Sigmoid colon (tissue), 7 donors: ENCODE measurements around the gene DDA1. TPM values are rescaled to one million over a fixed set of nuclear protein-coding genes. Genes with fewer than 3 reads are reported as not detected.

Source experiments
- DNase-seq: peaks from one replicate; pipeline ENCODE4 v3.0.0-alpha.2; 2019
- H3K27ac ChIP-seq, 4 donors: fragments of 200-600 bp; sonication (generic); one replicate each; pipeline ENCODE4 v1.5.1; 2016 to 2019; ENCODE audit warnings: mild to moderate bottlenecking in 1 of 4
- H3K27me3 ChIP-seq, 3 donors: fragments of 200-600 bp; sonication (generic); one replicate each; pipeline ENCODE4 v1.5.1; 2019; ENCODE audit warnings: mild to moderate bottlenecking in 1 of 3
- H3K36me3 ChIP-seq, 4 donors: fragments of 200-600 bp; sonication (generic); one replicate each; pipeline ENCODE4 v1.5.1; 2016 to 2019
- H3K4me1 ChIP-seq, 4 donors: fragments of 200-600 bp; sonication (generic); one replicate each; pipeline ENCODE4 v1.5.1; 2017 to 2019
- H3K4me3 ChIP-seq, 4 donors: fragments of 200-600 bp; sonication (generic); one replicate each; pipeline ENCODE4 v1.5.1; 2017 to 2019; ENCODE audit warnings: mild to moderate bottlenecking in 2 of 4, moderate library complexity in 1 of 4
- H3K9me3 ChIP-seq, 4 donors: fragments of 200-600 bp in 3 of 4; sonication (generic) in 3 of 4; one replicate each; pipeline versions ENCODE4 v1.5.1 to v1.6.1; 2013 to 2019
- EP300 ChIP-seq, 4 donors: sonication (generic); formaldehyde crosslinking; IDR thresholded peaks; one replicate each; pipeline ENCODE4 v1.6.1; 2017; ENCODE audit warnings: antibody characterized with exemption in 4 of 4
- POLR2A ChIP-seq, 2 donors: fragments of 450-650 bp; IDR thresholded peaks; one replicate each; pipeline ENCODE4 v1.6.1; 2016; ENCODE audit warnings: antibody characterized with exemption in 2 of 2, mild to moderate bottlenecking in 2 of 2, moderate library complexity in 2 of 2
- POLR2AphosphoS5 ChIP-seq, 4 donors: sonication (generic); formaldehyde crosslinking; IDR thresholded peaks; one replicate each; pipeline ENCODE4 v1.6.1; 2017; ENCODE audit warnings: antibody characterized with exemption in 4 of 4
- WGBS, 2 donors: extraction: QIAGEN DNeasy Blood & Tissue Kit; methylation state at CpG; one replicate each; pipeline ENCODE4 v1.1.7; 2013; 5-methylcytosine and 5-hydroxymethylcytosine counted together
- intact Hi-C: fragments of 100-400 bp; cut with DNase I; formaldehyde crosslinking; loops from one replicate; pipeline ENCODE4 v1.15.1; 2023
- polyA plus RNA-seq, 3 donors: library from polyadenylated mRNA; stranded (reverse); fragments of 200-250 nt; gene quantifications; one replicate each; pipeline ENCODE4 v1.2.3, GENCODE V29; 2013
- total RNA-seq, 4 donors: library from RNA; depleted of rRNA; stranded (reverse); fragments of >200 nt; gene quantifications; one replicate each; pipeline ENCODE4 v1.1.0, GENCODE V29; 2016
- TF ChIP-seq, protein P1 (sequence below), 4 experiments: fragments of 450-650 bp in 3 of 4; fragments of 200-600 bp in 1 of 4; IDR thresholded peaks; one replicate each; pipeline ENCODE4 v1.5.1; 2016 to 2019; ENCODE audit warnings: antibody characterized with exemption in 4 of 4, mild to moderate bottlenecking in 3 of 4, moderate library complexity in 2 of 4
- donor health status: healthy with polysubstance abuse.
- donor health status: Bipolar disorder and iron deficiency.
- donor health status: healthy.

DDA1 gene
- total and polyA plus RNA-seq, 7 donors, result 6.1 to 101 (median 10.3) TPM

GRCh38 chr19:17263712-17264640, 45.4 kb upstream of the DDA1 start:
- intact Hi-C loops, result no loop called here
- TF ChIP-seq POLR2A (IDR thresholded peaks at IDR 0.05) (no peak), POLR2AphosphoS5 (IDR thresholded peaks at IDR 0.05) (no peak), EP300 (IDR thresholded peaks at IDR 0.05) (no peak)
- TF ChIP-seq, protein P1, sequence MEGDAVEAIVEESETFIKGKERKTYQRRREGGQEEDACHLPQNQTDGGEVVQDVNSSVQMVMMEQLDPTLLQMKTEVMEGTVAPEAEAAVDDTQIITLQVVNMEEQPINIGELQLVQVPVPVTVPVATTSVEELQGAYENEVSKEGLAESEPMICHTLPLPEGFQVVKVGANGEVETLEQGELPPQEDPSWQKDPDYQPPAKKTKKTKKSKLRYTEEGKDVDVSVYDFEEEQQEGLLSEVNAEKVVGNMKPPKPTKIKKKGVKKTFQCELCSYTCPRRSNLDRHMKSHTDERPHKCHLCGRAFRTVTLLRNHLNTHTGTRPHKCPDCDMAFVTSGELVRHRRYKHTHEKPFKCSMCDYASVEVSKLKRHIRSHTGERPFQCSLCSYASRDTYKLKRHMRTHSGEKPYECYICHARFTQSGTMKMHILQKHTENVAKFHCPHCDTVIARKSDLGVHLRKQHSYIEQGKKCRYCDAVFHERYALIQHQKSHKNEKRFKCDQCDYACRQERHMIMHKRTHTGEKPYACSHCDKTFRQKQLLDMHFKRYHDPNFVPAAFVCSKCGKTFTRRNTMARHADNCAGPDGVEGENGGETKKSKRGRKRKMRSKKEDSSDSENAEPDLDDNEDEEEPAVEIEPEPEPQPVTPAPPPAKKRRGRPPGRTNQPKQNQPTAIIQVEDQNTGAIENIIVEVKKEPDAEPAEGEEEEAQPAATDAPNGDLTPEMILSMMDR (IDR thresholded peaks at IDR 0.05), result no peak
- peaks cover 0 to 13% (median 11%) of the 10 kb centered on the region in 4 donors for H3K4me1 ChIP-seq
- H3K27ac ChIP-seq, result peak overlapping the region in 1 of 4 donors; percentile 60
- peaks cover 0 to 5% (median 0%) of the 10 kb centered on the region in 4 donors for H3K9me3 ChIP-seq
- no peaks in the 10 kb centered on the region for H3K27me3 ChIP-seq
- peaks cover 0 to 5% (median 2%) of the 10 kb centered on the region in 4 donors for H3K36me3 ChIP-seq
- peak overlapping the region in 3 of 4 donors; percentile 12 to 25 (median 24) for H3K4me3 ChIP-seq
- 84 to 87% methylated on average over 23 of the region's 23 CpGs for WGBS, 2 donors
- no peak for DNase-seq

- peaks cover 0 to 13% (median 11%) of the 10 kb centered on the region in 4 donors for H3K4me1 ChIP-seq
Observed at GRCh38 chr19:17264641-17264979, 44.8 kb upstream of the DDA1 start, which contains the start of gene USHBP1. Gene USHBP1, minus strand, starts transcription at chr19:17264745. Its CDS starts 446 bp downstream, at chr19:17264299.

DNA sequence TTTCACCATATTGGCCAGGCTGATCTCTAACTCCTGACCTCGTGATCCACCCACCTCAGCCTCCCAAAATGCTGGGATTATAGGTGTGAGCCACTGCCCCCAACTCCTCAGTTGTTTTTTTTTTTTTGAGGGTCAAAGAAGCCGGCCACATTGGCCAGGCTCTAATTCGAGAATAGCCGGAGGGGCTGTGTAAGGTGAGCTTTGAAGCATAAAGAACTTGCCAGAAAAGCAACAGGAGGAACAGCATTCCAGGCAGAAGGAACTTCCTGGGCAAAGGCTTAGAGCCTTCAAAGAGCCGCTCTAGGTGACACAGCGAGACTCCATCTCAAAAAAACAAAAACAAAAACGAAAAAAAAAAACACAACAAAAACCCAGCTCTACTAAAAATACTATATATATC, 43.3 kb upstream of the DDA1 start:
- H3K27ac ChIP-seq, result peak overlapping the region in 1 of 4 donors; percentile 80
- 90 to 94% methylated on average over 7 of the region's 7 CpGs for WGBS, 2 donors
- no peaks in the 10 kb centered on the region for H3K9me3 ChIP-seq
- TF ChIP-seq POLR2AphosphoS5 (IDR thresholded peaks at IDR 0.05) (no peak), EP300 (IDR thresholded peaks at IDR 0.05) (no peak), POLR2A (IDR thresholded peaks at IDR 0.05) (no peak)
- TF ChIP-seq, protein P1 (IDR thresholded peaks at IDR 0.05), result no peak
- H3K27me3 ChIP-seq, result no peaks in the 10 kb centered on the region
- no peak for DNase-seq
- intact Hi-C loops, result loop anchor here (2.0 kb wide), 2 partner anchors 21 to 51 kb away; partner anchors contain the start of genes NR2F6 and USE1
- H3K4me3 ChIP-seq, result no peak overlapping the region
- peaks cover 0 to 13% (median 11%) of the 10 kb centered on the region in 4 donors for H3K4me1 ChIP-seq
- peaks cover 0 to 25% (median 7%) of the 10 kb centered on the region in 4 donors for H3K36me3 ChIP-seq

More at GRCh38 chr19:17264641-17264979, 44.8 kb upstream of the DDA1 start, which contains the start of gene USHBP1:
- peaks cover 0 to 3% (median 0%) of the 10 kb centered on the region in 4 donors for H3K9me3 ChIP-seq
- H3K27ac ChIP-seq, result peak within 1 kb of the TSS in 2 of 4 donors; percentile 9 to 60
- no peak for DNase-seq
- 39 to 55% methylated on average over 5 of the region's 5 CpGs for WGBS, 2 donors
- no peak for TF ChIP-seq POLR2A (IDR thresholded peaks at IDR 0.05)
- TF ChIP-seq POLR2AphosphoS5 (IDR thresholded peaks at IDR 0.05), result peak in 3 of 4 donors; percentile 30 to 44 (median 40)
- no peak for TF ChIP-seq EP300 (IDR thresholded peaks at IDR 0.05)
- TF ChIP-seq, protein P1 (IDR thresholded peaks at IDR 0.05), result no peak
- intact Hi-C loops, result no loop called here
- H3K27me3 ChIP-seq, result no peaks in the 10 kb centered on the region
- H3K36me3 ChIP-seq, result peaks cover 0 to 11% (median 2%) of the 10 kb centered on the region in 4 donors
- H3K4me3 ChIP-seq, result peak within 1 kb of the TSS in 3 of 4 donors; percentile 12 to 25 (median 24)

GRCh38 chr19:17266589-17266974, 42.8 kb upstream of the DDA1 start:
- no peak overlapping the region for H3K4me3 ChIP-seq
- H3K4me1 ChIP-seq, result peaks cover 0 to 13% (median 11%) of the 10 kb centered on the region in 4 donors
- DNase-seq, result no peak
- 61 to 85% methylated on average over 12 of the region's 12 CpGs for WGBS, 2 donors
- TF ChIP-seq POLR2A (IDR thresholded peaks at IDR 0.05), result no peak
- TF ChIP-seq EP300 (IDR thresholded peaks at IDR 0.05), result no peak
- TF ChIP-seq, protein P1 (IDR thresholded peaks at IDR 0.05), result no peak
- TF ChIP-seq POLR2AphosphoS5 (IDR thresholded peaks at IDR 0.05), result no peak
- peak overlapping the region; percentile 73 to 86 (median 80) for H3K27ac ChIP-seq
- peaks cover 0 to 31% (median 12%) of the 10 kb centered on the region in 4 donors for H3K36me3 ChIP-seq
- no peaks in the 10 kb centered on the region for H3K9me3 ChIP-seq
- intact Hi-C loops, result loop anchor here (2.0 kb wide), 2 partner anchors 22 to 52 kb away; partner anchors contain the start of genes NR2F6 and USE1
- no peaks in the 10 kb centered on the region for H3K27me3 ChIP-seq
